ENCODE data around the gene MROH2A.
"Not testable (repeated sequence)": the region's sequence is repeated elsewhere in the genome, so short reads cannot be mapped to it uniquely, and the experiment has no call there.

GRCh38 chr2:233750689-233751088, 27.4 kb upstream of the MROH2A start:
- TF ChIP-seq, protein P1, sequence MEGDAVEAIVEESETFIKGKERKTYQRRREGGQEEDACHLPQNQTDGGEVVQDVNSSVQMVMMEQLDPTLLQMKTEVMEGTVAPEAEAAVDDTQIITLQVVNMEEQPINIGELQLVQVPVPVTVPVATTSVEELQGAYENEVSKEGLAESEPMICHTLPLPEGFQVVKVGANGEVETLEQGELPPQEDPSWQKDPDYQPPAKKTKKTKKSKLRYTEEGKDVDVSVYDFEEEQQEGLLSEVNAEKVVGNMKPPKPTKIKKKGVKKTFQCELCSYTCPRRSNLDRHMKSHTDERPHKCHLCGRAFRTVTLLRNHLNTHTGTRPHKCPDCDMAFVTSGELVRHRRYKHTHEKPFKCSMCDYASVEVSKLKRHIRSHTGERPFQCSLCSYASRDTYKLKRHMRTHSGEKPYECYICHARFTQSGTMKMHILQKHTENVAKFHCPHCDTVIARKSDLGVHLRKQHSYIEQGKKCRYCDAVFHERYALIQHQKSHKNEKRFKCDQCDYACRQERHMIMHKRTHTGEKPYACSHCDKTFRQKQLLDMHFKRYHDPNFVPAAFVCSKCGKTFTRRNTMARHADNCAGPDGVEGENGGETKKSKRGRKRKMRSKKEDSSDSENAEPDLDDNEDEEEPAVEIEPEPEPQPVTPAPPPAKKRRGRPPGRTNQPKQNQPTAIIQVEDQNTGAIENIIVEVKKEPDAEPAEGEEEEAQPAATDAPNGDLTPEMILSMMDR (IDR thresholded peaks at IDR 0.05) = not testable (repeated sequence)
- TF ChIP-seq POLR2A (IDR thresholded peaks at IDR 0.05) = not testable (repeated sequence)

All from heart left ventricle (tissue), 13 donors.